CD4-positive, alpha-beta T cell (primary cell): Measurements from ENCODE around the gene IGF2R. TPM values are rescaled to one million over a fixed set of nuclear protein-coding genes. Genes with fewer than 3 reads are reported as not detected.

Experiments used
- ATAC-seq: fragments of 200-7000 bp; cut with Tn5 transposase; one replicate; pipeline ENCODE4 v1.10.0; 2022; ENCODE audit warnings: mild to moderate bottlenecking; ENCODE audit not compliant: poor library complexity
- CTCF ChIA-PET: fragments of 350-600 bp; sonication (Branson Sonifier 250); formaldehyde crosslinking; loops from one replicate; lab custom pipeline; 2021; ENCODE audit warnings: antibody characterized with exemption, inconsistent platforms; lab: Charles Lee
- POLR2A ChIA-PET: fragments of 350-600 bp; sonication (Branson Sonifier 250); formaldehyde crosslinking; loops from one replicate; lab custom pipeline; 2021; ENCODE audit warnings: antibody characterized with exemption, inconsistent platforms; lab: Charles Lee
- DNase-seq, 14 experiments: peaks; one replicate each; pipeline ENCODE4 v3.0.0-alpha.2; 2013 to 2020; ENCODE audit warnings: mixed read lengths in 2 of 14
- H3K27ac ChIP-seq, 2 donors: one replicate each; pipeline versions ENCODE4 v1.5.1 to v1.7.0; 2013; ENCODE audit warnings: low read length in 2 of 2, low read depth in 1 of 2, mild to moderate bottlenecking in 1 of 2
- H3K27me3 ChIP-seq, 2 experiments: 1 replicate in 1 of 2; 2 replicates in 1 of 2; pipeline versions ENCODE4 v1.6.1 to v1.7.0; 2013; ENCODE audit warnings: low read length in 2 of 2, control low read depth in 1 of 2, mild to moderate bottlenecking in 1 of 2, moderate library complexity in 1 of 2; ENCODE audit not compliant: insufficient read depth in 2 of 2, control insufficient read depth in 1 of 2
- H3K36me3 ChIP-seq: one replicate; pipeline ENCODE4 v1.6.1; 2013; ENCODE audit warnings: low read length, control low read depth; ENCODE audit not compliant: insufficient read depth
- H3K4me1 ChIP-seq: one replicate; pipeline ENCODE4 v1.6.1; 2013; ENCODE audit warnings: low read length, control low read depth; ENCODE audit not compliant: insufficient read depth
- H3K4me3 ChIP-seq: one replicate; pipeline ENCODE4 v1.5.1; 2013; ENCODE audit warnings: mild to moderate bottlenecking, low read length, moderate library complexity
- H3K9me3 ChIP-seq, 2 experiments: 1 replicate in 1 of 2; 2 replicates in 1 of 2; pipeline versions ENCODE4 v1.6.1 to v1.7.0; 2013; ENCODE audit warnings: low read length in 2 of 2, mild to moderate bottlenecking in 2 of 2, control low read depth in 1 of 2, moderate library complexity in 1 of 2; ENCODE audit not compliant: control insufficient read depth in 1 of 2, insufficient read depth in 1 of 2
- H3K27ac Mint-ChIP-seq: one replicate; pipeline ENCODE4 v1.8.0; 2020; ENCODE audit warnings: mixed read lengths
- H3K27me3 Mint-ChIP-seq: one replicate; pipeline ENCODE4 v1.8.0; 2021; ENCODE audit warnings: mixed read lengths
- H3K36me3 Mint-ChIP-seq: one replicate; pipeline ENCODE4 v1.8.0; 2021; ENCODE audit warnings: low read depth, mixed read lengths
- H3K4me1 Mint-ChIP-seq: one replicate; pipeline ENCODE4 v1.8.0; 2021; ENCODE audit warnings: low read depth, mixed read lengths
- H3K4me3 Mint-ChIP-seq: one replicate; pipeline ENCODE4 v1.8.0; 2020; ENCODE audit warnings: mild to moderate bottlenecking, mixed read lengths
- H3K9me3 Mint-ChIP-seq: one replicate; pipeline ENCODE4 v1.8.0; 2020; ENCODE audit warnings: mixed read lengths
- intact Hi-C, 2 experiments: fragments of 100-400 bp; cut with DNase I in 1 of 2; cut with micrococcal nuclease in 1 of 2; formaldehyde crosslinking; loops; one replicate each; pipeline versions ENCODE4 v1.15.1 to v1.9.0; 2023 to 2025; cut with DNase I, micrococcal nuclease
- total RNA-seq, 174 experiments: library from RNA in 2 of 174; stranded (reverse) in 2 of 174; gene quantifications; one replicate each; pipeline ENCODE4 v1.2.3 and lab custom pipeline; 2021 to 2026
- TF ChIP-seq, protein P1 (sequence below): fragments of 200-600 bp; IDR thresholded peaks from one replicate; pipeline ENCODE4 v1.8.0; 2022; ENCODE audit warnings: antibody characterized with exemption, mild to moderate bottlenecking

Gene IGF2R
- total RNA-seq, 2 experiments from 2014 or later: 43.8 to 46.7 TPM

DNA sequence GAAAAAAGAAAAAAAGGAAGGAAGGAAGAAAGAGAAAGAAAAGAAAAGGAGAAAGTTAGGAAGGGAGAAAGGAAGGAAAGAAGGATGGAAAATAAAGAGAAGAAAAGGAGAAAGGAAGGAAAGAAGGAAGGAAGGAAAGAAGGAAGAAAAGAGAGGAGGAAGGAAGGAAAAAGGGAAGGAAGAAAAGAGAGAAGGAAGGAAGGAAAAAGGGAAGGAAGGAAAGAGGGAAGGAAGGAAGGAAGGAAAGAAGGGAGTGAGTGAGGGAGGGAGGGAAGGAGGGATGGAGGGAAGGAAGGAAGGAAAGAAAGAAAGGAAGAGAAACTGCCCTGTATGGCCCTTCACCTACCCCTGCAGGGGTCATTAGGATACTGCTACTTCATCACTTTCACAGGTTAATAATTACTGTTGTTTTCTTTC is 12.9 kb upstream of the IGF2R start:
- Histone ChIP-seq H3K4me1 (no peaks in the 10 kb centered on the region), H3K27me3 (no peaks in the 10 kb centered on the region), H3K36me3 (no peaks in the 10 kb centered on the region), H3K4me3 (no peak overlapping the region), H3K9me3 (no peaks in the 10 kb centered on the region), H3K27ac (no peak overlapping the region)
- H3K4me1 Mint-ChIP-seq: no peaks in the 10 kb centered on the region
- H3K36me3 Mint-ChIP-seq: no peaks in the 10 kb centered on the region
- DNase-seq: no peak
- H3K4me3 Mint-ChIP-seq: no peak overlapping the region
- intact Hi-C loops: no loop called here
- no peak for ATAC-seq
- no peaks in the 10 kb centered on the region for H3K9me3 Mint-ChIP-seq
- H3K27me3 Mint-ChIP-seq: no peaks in the 10 kb centered on the region
- TF ChIP-seq, protein P1, sequence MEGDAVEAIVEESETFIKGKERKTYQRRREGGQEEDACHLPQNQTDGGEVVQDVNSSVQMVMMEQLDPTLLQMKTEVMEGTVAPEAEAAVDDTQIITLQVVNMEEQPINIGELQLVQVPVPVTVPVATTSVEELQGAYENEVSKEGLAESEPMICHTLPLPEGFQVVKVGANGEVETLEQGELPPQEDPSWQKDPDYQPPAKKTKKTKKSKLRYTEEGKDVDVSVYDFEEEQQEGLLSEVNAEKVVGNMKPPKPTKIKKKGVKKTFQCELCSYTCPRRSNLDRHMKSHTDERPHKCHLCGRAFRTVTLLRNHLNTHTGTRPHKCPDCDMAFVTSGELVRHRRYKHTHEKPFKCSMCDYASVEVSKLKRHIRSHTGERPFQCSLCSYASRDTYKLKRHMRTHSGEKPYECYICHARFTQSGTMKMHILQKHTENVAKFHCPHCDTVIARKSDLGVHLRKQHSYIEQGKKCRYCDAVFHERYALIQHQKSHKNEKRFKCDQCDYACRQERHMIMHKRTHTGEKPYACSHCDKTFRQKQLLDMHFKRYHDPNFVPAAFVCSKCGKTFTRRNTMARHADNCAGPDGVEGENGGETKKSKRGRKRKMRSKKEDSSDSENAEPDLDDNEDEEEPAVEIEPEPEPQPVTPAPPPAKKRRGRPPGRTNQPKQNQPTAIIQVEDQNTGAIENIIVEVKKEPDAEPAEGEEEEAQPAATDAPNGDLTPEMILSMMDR: peak; percentile 18
- H3K27ac Mint-ChIP-seq: no peak overlapping the region
- ChIA-PET POLR2A (no interaction called here), CTCF (no interaction called here)

DNA sequence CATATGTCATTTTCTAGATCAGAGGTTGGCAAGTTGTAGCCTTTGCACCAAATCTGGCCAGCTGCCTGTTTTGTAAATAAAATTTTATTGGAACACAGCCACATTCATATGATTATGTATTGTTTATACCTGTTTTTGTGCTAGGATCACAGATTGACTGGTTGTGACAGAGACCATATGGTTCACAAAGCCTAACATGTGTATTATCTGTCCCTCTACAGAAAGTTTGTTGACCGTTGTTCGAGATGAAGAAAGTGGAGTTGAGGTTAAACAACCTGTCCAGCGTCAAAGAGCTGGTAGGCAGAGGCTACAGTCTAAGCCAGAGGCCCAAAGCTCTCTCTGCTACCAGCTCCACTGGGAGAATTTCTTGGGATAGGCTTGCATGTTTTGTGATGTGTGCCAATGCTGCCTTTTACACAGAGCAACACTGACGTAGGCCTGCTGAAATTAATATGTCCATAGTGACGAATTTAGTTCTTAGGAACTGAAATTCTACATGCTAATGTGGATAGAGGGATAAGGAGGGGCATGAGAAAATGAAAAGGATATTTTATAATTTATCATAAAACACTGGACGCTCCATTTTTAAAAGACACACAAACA is 11.7 kb upstream of the IGF2R start:
- CTCF ChIA-PET: no interaction called here
- Mint-ChIP-seq H3K27ac (no peak overlapping the region), H3K9me3 (no peaks in the 10 kb centered on the region), H3K4me3 (no peak overlapping the region), H3K4me1 (no peaks in the 10 kb centered on the region), H3K27me3 (no peaks in the 10 kb centered on the region), H3K36me3 (no peaks in the 10 kb centered on the region)
- TF ChIP-seq, protein P1: no peak
- Histone ChIP-seq H3K27ac (no peak overlapping the region), H3K9me3 (no peaks in the 10 kb centered on the region), H3K36me3 (no peaks in the 10 kb centered on the region), H3K4me3 (no peak overlapping the region), H3K4me1 (no peaks in the 10 kb centered on the region), H3K27me3 (no peaks in the 10 kb centered on the region)
- ATAC-seq (no peak), DNase-seq (no peak)
- intact Hi-C loops: no loop called here
- POLR2A ChIA-PET: no interaction called here

DNA sequence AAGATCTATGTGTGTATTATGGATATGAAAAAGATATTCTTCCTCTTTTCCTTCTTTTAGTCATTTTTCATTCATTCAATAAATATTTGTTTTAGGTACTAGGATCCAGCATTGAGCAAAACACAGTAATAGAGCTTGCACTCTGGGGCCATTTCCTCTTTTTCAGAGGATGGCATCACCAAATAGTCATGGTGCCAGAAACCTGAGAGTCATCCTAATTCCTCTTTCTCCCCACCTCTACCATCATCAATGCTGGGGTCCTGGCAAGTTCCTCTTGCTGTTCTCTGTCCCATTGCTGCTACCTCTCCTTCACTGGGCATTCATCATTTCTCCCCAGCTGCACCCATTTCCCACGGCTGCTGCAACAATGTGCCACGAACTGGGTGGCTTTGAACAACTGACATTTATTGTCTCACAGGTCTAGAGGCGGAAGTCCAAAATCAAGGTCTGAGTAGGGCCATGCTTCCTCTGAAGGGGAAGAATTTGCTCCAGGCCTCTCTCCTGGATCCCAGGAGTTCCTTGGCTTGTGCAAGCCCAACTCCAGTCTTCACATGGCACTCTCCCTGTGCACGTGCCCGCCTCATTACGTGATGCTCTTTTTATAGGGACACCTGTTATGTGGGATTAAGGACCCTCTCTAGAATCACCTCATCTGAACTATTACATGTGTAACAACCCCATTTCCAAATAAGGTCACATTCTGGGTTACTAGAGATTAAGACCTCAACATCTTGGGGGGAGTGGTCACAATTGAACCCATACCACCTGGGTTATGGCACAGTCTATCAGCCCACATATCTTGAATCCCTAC is 9.5 kb upstream of the IGF2R start:
- H3K9me3 ChIP-seq: no peaks in the 10 kb centered on the region
- no peaks in the 10 kb centered on the region for H3K4me1 ChIP-seq
- H3K4me1 Mint-ChIP-seq: no peaks in the 10 kb centered on the region
- no peak overlapping the region for H3K4me3 ChIP-seq
- H3K9me3 Mint-ChIP-seq: no peaks in the 10 kb centered on the region
- ATAC-seq: no peak
- CTCF ChIA-PET: no interaction called here
- no peak overlapping the region for H3K27ac ChIP-seq
- no peaks in the 10 kb centered on the region for H3K27me3 Mint-ChIP-seq
- intact Hi-C loops: no loop called here
- no peak overlapping the region for H3K27ac Mint-ChIP-seq
- TF ChIP-seq, protein P1: no peak
- POLR2A ChIA-PET: no interaction called here
- peak in 2 of 14 experiments; percentile 48 to 64 for DNase-seq
- no peaks in the 10 kb centered on the region for H3K27me3 ChIP-seq
- no peaks in the 10 kb centered on the region for H3K36me3 ChIP-seq
- no peak overlapping the region for H3K4me3 Mint-ChIP-seq
- no peaks in the 10 kb centered on the region for H3K36me3 Mint-ChIP-seq
